ENCODE results near the gene CBX2. TPM values are rescaled to one million over a fixed set of nuclear protein-coding genes. Genes with fewer than 3 reads are reported as not detected.

Gene CBX2
- total RNA-seq, 1 experiment from 2014 or later = 79.4 TPM

DNA sequence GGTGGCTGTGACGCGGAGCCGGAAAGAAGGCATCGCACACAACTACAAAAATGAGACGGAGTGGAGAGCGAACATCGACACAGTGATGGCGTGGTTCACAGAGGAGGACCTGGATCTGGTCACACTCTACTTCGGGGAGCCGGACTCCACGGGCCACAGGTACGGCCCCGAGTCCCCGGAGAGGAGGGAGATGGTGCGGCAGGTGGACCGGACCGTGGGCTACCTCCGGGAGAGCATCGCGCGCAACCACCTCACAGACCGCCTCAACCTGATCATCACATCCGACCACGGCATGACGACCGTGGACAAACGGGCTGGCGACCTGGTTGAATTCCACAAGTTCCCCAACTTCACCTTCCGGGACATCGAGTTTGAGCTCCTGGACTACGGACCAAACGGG, 42.9 kb upstream of the CBX2 start:
- no peaks in the 10 kb centered on the region for H3K79me2 ChIP-seq (ENCODE audit: insufficient read depth, low read length)
- no peak overlapping the region for H3K9ac ChIP-seq (ENCODE audit: extremely low read depth, insufficient read length, low read length)
- H3K4me1 Mint-ChIP-seq = peaks cover 0 to 5% of the 10 kb centered on the region in 2 experiments; a peak in 1 of 4 replicates
- H3K23ac ChIP-seq (ENCODE audit: insufficient read length, low read depth, low read length) = no peak overlapping the region
- TF ChIP-seq, protein P1, sequence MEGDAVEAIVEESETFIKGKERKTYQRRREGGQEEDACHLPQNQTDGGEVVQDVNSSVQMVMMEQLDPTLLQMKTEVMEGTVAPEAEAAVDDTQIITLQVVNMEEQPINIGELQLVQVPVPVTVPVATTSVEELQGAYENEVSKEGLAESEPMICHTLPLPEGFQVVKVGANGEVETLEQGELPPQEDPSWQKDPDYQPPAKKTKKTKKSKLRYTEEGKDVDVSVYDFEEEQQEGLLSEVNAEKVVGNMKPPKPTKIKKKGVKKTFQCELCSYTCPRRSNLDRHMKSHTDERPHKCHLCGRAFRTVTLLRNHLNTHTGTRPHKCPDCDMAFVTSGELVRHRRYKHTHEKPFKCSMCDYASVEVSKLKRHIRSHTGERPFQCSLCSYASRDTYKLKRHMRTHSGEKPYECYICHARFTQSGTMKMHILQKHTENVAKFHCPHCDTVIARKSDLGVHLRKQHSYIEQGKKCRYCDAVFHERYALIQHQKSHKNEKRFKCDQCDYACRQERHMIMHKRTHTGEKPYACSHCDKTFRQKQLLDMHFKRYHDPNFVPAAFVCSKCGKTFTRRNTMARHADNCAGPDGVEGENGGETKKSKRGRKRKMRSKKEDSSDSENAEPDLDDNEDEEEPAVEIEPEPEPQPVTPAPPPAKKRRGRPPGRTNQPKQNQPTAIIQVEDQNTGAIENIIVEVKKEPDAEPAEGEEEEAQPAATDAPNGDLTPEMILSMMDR (conservative IDR thresholded peaks at IDR 0.05) = no peak
- H3K79me1 ChIP-seq (ENCODE audit: insufficient read depth, low read depth, low read length, poor library complexity, severe bottlenecking) = no peaks in the 10 kb centered on the region
- no peaks in the 10 kb centered on the region for H3K9me3 ChIP-seq (ENCODE audit: control insufficient read depth, low read depth, low read length)
- no peak overlapping the region for H4K91ac ChIP-seq (ENCODE audit: insufficient read length, low read depth, low read length)
- peaks cover 2% of the 10 kb centered on the region; the same call in 1 of the 2 replicates for H3K27me3 ChIP-seq (ENCODE audit: insufficient read depth, low read length)
- no peak overlapping the region for H4K8ac ChIP-seq (replicated peaks; ENCODE audit: insufficient read length, low read depth, low read length)
- no peak overlapping the region for H2BK20ac ChIP-seq (ENCODE audit: low read depth, low read length, poor library complexity, severe bottlenecking)
- no peaks in the 10 kb centered on the region for H4K20me1 ChIP-seq (ENCODE audit: control insufficient read depth, insufficient read depth, insufficient read length)
- H3K4me2 ChIP-seq (ENCODE audit: insufficient read depth, insufficient read length, low read length) = no peak overlapping the region
- no peak overlapping the region for H2AK5ac ChIP-seq (ENCODE audit: insufficient read length, low read length)
- DNase-seq = no peak
- H3K23me2 ChIP-seq (ENCODE audit: insufficient read length, low read depth, low read length, poor library complexity, severe bottlenecking) = no peaks in the 10 kb centered on the region
- no peak overlapping the region for H3K18ac ChIP-seq (ENCODE audit: insufficient read length, low read depth, low read length)
- peaks cover 44% of the 10 kb centered on the region for H3K27me3 Mint-ChIP-seq (ENCODE audit: low read depth)
- H3T11ph ChIP-seq (ENCODE audit: low read length) = no peak overlapping the region
- no CpG with 5 or more reads among the region's 32 CpGs for WGBS (ENCODE audit: extremely low coverage, insufficient read length, low lambda C conversion rate)
- no peaks in the 10 kb centered on the region for H3K4me1 ChIP-seq (ENCODE audit: insufficient read depth, low read length)
- no peak overlapping the region for H2BK120ac ChIP-seq (ENCODE audit: low read depth, low read length, poor library complexity, severe bottlenecking)
- H3K9me3 Mint-ChIP-seq = no peaks in the 10 kb centered on the region; a peak in 1 of 5 replicates
- no peak overlapping the region; the same call in 1 of the 2 replicates for H3K14ac ChIP-seq (ENCODE audit: insufficient read depth, low read length)
- H2BK5ac ChIP-seq (ENCODE audit: insufficient read length, low read length) = no peak overlapping the region
- no peak overlapping the region for H3K56ac ChIP-seq (ENCODE audit: insufficient read length, low read depth, low read length)
- no peak overlapping the region for H3K4me3 Mint-ChIP-seq
- H3K4ac ChIP-seq (ENCODE audit: low read depth, low read length) = no peak overlapping the region
- H3K36me3 Mint-ChIP-seq (ENCODE audit: insufficient read depth in 1 of 3, low read depth in 3 of 3) = no peaks in the 10 kb centered on the region; a peak in 1 of 7 replicates
- H4K5ac ChIP-seq (ENCODE audit: insufficient read length, low read depth, low read length) = no peak overlapping the region
- H2AFZ ChIP-seq (ENCODE audit: low read length) = no peak overlapping the region
- H2BK12ac ChIP-seq (ENCODE audit: insufficient read length, low read depth, low read length) = no peak overlapping the region
- H3K27ac ChIP-seq (ENCODE audit: insufficient read length, low read depth, low read length) = no peak overlapping the region
- H3K27ac Mint-ChIP-seq = no peak overlapping the region
- no peak overlapping the region; the same call in 1 of the 2 replicates for H2BK15ac ChIP-seq (ENCODE audit: low read depth, low read length)
